GM18858 (cell line): ENCODE results near the gene ZYG11B.
A peak's percentile ranks its signal among the peaks of the same experiment; 100 is the strongest.
"Not testable (repeated sequence)": the region's sequence is repeated elsewhere in the genome, so short reads cannot be mapped to it uniquely, and the experiment has no call there.

Source experiments
- ATAC-seq: cut with Tn5 transposase; IDR thresholded peaks from one replicate; pipeline ENCODE4 v1.9.1; 2021; ENCODE audit not compliant: unreplicated experiment

Gene ZYG11B

DNA sequence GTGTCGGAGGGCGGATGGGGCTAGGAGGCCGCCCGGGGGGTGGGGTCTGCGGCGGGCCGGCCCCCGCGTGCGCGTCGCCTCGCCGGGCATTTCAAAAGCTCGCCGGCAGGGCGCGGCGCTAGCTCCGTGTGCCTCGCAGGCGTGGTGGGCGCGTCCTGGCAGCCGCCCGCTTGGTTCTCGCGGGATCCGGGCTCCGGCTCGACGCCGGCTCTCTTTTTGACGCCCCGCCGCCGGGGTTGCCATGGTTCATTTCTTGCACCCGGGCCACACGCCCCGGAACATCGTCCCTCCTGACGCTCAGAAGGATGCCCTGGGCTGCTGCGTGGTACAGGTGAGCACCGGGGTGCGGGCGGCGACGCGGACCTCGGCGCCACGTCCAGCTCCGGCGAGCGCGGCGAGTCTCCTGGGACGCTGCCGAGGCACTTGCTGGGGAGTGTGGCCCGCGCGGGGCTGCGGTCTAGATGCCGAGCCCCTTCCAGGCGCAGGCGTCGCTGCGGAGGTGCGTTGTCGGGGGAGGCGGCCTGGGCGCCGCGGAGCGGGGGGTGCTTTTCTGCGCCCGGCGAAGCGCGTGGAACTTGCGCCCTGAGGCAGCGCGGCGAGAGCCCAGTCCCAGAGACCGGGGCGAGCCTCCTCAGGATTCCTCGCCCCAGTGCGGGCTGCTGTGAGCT is 116.5 kb downstream of the ZYG11B start, which contains the start of gene ZYG11A:
TSS of gene ZYG11A (plus strand) at position 118 of the 668 bp plus-strand sequence. CDS start at position 242, 124 bp downstream.
- ATAC-seq: peak; percentile 69

DNA sequence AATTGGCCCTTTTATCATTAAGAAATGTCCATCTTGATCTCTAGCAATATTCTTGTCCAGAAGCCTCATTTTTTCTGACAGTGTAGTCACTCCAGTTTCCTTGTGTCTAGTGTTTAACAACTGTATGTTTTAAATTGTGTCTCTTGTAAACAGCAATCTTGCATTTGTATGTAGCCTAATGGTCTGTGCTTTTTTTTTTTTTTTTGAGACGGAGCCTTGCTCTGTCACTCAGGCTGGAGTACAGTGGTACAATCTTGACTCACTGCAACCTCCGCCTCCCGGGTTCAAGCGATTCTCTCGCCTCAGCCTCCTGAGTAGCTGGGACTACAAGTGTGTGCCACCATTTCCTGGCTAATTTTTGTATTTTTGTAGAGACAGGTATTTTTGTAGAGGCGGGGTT is 118.9 kb downstream of the ZYG11B start:
- ATAC-seq: not testable (repeated sequence)

DNA sequence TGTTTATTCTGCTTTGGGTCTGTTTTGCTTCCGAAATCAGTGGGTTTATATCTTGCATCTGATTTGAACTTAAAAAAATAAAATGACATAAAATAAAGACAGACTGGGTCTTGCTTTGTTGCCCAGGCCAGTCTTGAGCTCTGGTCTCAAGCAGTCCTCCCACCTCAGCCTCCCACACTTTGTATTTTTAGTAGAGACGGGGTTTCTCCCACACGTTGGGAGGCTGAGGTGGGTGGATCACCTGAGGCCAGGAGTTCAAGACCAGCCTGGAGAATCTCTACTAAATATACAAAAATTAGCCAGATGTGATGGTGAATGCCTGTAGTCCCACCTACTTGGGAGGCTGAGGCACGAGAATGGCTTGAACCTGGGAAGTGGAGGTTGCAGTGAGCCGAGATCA is 122.2 kb downstream of the ZYG11B start:
- ATAC-seq: no peak

DNA sequence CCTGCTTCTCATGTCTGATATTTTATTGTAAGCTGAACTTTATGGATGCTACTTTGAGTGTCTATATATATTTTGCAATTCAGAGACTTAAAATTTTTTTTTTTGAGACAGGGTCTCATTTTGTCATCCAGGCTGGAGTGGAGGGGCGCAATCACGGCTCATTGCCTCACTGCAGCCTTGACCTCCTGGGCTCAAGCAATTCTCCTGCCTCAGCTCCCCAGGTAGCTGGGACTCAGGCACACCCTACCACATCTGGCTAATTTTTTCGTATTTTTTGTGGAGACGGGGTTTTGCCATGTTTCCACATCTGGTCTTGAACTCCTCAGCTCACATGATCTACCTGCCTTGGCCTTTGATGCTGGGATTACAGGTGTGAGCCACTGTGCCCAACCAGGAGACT is 124.7 kb downstream of the ZYG11B start:
- no peak for ATAC-seq

DNA sequence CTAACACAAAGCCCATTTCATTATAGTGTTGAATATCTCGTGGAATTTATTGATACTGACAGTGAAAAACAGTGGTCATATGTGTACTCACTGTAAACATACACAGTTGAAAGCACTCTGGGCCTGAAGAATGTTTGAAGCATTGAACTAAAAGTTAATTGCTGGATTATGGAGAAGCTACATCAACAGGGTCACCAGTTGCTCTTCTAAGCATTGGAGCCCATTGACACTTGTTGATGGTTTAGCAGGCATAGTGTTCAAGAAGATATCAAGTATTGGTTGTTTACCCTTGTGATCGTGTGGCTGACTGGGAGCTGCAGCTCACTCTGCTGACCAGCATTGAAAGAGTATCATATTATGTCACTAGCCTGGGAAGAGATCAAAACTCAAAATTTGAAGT is 126.6 kb downstream of the ZYG11B start:
- no peak for ATAC-seq

DNA sequence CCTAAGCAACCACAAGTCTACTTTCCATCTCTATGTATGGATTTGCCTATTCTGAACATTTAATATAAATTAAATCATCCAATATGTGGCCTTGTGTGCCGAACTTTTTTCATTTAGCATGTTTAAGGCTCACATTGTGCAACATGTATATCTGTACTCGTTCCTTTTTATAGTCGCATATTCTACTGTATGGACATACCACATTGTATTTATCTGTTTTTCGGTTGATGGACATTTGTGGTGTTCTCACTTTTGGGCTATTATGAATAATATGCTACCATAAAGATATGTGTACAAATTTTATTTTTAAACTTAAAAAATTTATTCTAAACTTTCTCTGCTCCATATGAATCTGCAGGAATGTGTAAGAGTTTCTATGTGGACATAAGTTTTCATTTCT is 129.3 kb downstream of the ZYG11B start:
- ATAC-seq: no peak

DNA sequence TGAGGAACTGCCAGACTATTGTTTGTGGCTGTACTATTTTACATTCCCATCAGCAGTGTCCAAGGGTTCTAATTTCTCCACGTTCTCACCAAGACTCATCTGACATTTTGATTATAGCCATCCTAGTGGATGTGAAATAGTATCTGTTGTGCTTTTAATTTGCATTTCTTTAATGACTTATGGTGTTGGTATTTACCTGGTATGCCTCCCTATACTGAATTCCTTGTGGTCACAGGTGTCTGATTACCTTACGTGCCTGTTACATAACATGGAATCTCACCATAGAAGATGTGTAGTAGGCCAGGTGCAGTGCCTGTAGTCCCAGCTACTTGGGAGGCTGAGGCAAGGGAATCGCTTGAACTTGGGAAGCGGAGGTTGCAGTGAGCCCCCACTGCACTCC is 129.8 kb downstream of the ZYG11B start:
- no peak for ATAC-seq

DNA sequence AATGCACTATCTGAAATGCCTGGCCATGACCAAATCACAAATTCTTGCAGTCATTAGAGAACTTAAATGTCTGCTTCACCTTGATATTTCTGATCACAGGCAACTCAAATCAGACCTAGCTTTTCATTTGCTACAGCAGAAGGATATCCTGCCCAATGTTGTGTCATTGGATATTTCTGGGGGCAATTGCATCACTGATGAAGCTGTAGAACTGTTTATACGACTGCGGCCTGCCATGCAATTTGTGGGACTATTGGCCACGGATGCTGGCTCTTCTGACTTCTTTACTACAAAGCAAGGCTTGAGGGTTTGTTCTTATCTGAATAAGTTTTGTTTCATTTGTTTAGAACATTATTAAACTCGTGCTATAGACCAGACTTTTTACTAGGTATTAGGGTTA is 131.2 kb downstream of the ZYG11B start:
- ATAC-seq: no peak

DNA sequence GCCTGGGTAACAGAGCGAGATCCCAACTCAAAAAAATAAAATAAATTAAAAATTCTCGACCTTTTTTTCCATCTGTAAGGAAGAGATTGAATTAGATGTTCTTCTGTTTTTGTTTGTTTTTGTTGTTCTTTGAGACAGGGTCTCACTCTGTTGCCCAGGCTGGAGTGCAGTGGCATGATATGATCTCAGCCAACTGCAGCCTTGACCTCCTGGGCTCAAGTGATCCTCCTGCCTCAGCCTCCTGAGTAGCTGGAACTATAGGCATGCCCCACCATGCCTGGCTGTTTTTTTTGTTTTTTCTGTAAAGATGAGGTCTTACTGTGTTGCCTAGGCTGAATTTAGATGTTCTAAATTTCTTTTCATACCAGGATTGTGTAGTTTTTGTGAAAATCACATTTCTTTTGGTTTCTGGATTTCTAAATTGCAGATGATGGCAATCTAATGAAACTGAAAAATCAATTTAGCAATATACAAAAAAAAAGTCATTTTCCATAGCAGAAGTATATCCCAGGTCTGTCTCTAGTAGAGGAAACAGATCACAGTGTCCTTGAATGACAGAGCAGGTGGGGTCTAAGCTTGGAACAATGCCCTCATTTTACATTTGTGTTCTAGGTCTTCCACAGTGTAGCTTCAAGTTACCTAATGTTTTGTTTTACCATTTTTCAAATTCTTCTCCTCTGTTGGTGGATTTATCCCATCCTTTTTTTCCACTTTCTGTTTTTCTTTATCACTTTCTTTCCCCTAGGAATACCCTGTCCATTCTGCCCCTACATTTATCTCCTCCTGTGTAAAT is 136.6 kb downstream of the ZYG11B start:
- no peak for ATAC-seq

DNA sequence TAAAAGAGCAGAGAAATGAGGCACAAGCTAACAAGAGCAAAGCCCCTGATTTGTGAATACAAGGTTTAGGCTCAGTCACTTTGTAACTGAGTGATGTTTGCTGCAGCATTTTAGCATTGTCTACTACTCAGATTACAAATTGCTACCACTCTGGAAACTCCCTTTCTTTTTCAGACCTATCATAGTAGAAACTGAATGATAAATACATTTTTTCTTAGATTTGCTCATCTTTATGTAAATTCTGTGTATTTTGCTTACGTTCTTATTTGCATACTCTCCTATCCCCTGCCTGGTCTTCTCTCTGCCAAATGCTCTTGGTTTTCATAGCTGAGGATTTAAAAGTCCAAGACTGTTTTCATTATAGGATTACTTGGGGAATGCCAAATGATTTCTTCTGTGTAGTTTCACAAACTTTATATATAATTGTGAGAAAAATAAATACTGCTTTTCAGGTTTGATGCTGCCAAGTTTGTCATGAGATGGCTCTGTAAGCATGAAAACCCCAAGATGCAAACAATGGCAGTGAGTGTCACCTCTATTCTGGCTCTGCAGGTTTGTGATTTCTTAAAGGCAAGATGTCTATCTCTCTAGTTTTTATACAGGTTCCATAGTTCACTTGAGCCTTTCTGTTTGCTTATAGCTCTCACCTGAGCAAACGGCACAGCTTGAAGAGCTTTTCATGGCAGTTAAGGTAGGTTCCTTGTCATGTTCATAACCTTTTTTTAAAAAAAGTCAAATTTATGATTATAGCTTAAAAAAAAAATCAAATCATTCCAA is 141.0 kb downstream of the ZYG11B start:
- ATAC-seq: peak; percentile 92

DNA sequence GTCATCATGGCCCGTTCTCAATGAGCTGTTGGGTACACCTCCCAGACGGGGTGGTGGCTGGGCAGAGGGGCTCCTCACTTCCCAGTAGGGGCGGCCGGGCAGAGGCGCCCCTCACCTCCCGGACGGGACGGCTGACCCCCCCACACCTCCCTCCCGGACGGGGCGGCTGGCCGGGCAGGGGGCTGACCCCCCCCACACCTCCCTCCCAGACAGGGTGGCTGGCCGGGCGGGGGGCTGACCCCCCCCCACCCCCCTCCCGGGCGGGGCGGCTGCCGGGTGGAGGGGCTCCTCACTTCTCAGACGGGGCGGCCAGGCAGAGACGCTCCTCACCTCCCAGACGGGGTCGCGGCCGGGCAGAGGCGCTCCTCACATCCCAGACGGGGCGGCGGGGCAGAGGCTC is 143.5 kb downstream of the ZYG11B start:
- ATAC-seq: not testable (repeated sequence)

DNA sequence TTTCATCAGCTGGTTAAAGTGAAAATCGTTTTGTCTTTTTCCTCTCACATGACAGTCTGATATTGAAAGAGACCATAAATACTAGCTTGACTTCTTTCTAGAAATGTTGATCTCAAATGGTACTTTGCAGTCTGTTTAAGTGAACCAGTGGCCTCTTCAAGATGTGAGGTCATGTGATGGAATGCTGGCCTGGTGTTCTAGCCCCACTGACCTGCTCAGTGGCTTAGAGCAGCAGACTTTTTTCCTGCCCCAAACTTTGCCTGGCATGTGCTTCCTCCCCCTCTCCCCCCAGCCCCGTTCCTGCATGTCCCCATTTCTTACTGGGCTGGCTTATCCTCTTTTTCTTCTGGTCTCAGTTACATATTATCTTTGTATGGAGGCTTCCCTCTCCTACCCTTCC is 150.6 kb downstream of the ZYG11B start:
- ATAC-seq: no peak
